Osteoblast (primary cell): ENCODE measurements around the gene HOXA11. TPM values are rescaled to one million over a fixed set of nuclear protein-coding genes. Genes with fewer than 3 reads are reported as not detected.

ENCODE experiments used
- DNase-seq: peaks from one replicate; pipeline ENCODE4 v3.0.0; 2011; ENCODE audit warnings: low spot score, mixed read lengths; ENCODE audit not compliant: insufficient read length; ENCODE audit errors: missing footprints
- H2AFZ ChIP-seq: 2 replicates; pipeline ENCODE4 v1.6.0; 2011; ENCODE audit warnings: mild to moderate bottlenecking, low read length
- H3K27ac ChIP-seq: 2 replicates; pipeline ENCODE4 v1.5.1; 2011; ENCODE audit warnings: mild to moderate bottlenecking, low read depth, low read length, moderate library complexity
- H3K27me3 ChIP-seq: 2 replicates; pipeline ENCODE4 v1.6.0; 2012; ENCODE audit warnings: mild to moderate bottlenecking, control low read depth, inconsistent platforms, low read length, moderate library complexity; ENCODE audit not compliant: insufficient read depth
- H3K36me3 ChIP-seq: 2 replicates; pipeline ENCODE4 v1.5.1; 2011; ENCODE audit warnings: mild to moderate bottlenecking, low read length, control low read depth, moderate library complexity; ENCODE audit not compliant: insufficient read depth
- H3K4me1 ChIP-seq: 2 replicates; pipeline ENCODE4 v1.5.1; 2011; ENCODE audit warnings: mild to moderate bottlenecking, low read length, control low read depth, moderate library complexity; ENCODE audit not compliant: insufficient read depth
- H3K4me2 ChIP-seq: 2 replicates; pipeline ENCODE4 v1.6.0; 2011; ENCODE audit warnings: mild to moderate bottlenecking, low read length; ENCODE audit not compliant: insufficient read depth
- H3K4me3 ChIP-seq: fragments of 200-600 bp; sonication (generic); 3 replicates; pipeline ENCODE4 v1.5.1; 2012; ENCODE audit warnings: mild to moderate bottlenecking, low read length, inconsistent platforms; ENCODE audit not compliant: insufficient read depth
- H3K79me2 ChIP-seq: 2 replicates; pipeline ENCODE4 v1.6.0; 2012; ENCODE audit warnings: mild to moderate bottlenecking, low read length, control low read depth, inconsistent platforms; ENCODE audit not compliant: insufficient read depth
- H3K9me3 ChIP-seq: 2 replicates; pipeline ENCODE4 v1.5.1; 2011; ENCODE audit warnings: low read depth, low read length, control low read depth
- H4K20me1 ChIP-seq: 2 replicates; pipeline ENCODE4 v1.6.0; 2012; ENCODE audit warnings: mild to moderate bottlenecking, low read length, control low read depth; ENCODE audit not compliant: insufficient read depth
- CTCF ChIP-seq: IDR thresholded peaks from 2 replicates; pipeline ENCODE4 v1.5.1; 2011; ENCODE audit warnings: mild to moderate bottlenecking, low read depth, low read length, moderate library complexity; ENCODE audit errors: extremely low read depth
- total RNA-seq: library from RNA; depleted of rRNA; stranded (reverse); fragments of >200 nt; gene quantifications from 2 replicates; pipeline ENCODE4 v1.2.3, GENCODE V29; 2012

The HOXA11 gene
- total RNA-seq, 1 donor: 15.2 TPM

GRCh38 chr7:27148031-27148755, 36.8 kb downstream of the HOXA11 start:
- Histone ChIP-seq H2AFZ (peak overlapping the region; percentile 77), H3K4me3 (peak overlapping the region; percentile 93), H3K4me1 (peaks cover 44% of the 10 kb centered on the region), H3K79me2 (peaks cover 96% of the 10 kb centered on the region), H3K27me3 (no peaks in the 10 kb centered on the region), H3K9me3 (no peaks in the 10 kb centered on the region), H3K27ac (peak overlapping the region; percentile 88), H4K20me1 (peaks cover 13% of the 10 kb centered on the region), H3K4me2 (peak overlapping the region; percentile 99), H3K36me3 (peaks cover 35% of the 10 kb centered on the region)
- no peak for TF ChIP-seq CTCF
- peak; percentile 92 for DNase-seq

- Histone ChIP-seq H3K4me3 (peak within 1 kb of the TSS; percentile 93), H2AFZ (peak within 1 kb of the TSS; percentile 81), H3K4me2 (peak within 1 kb of the TSS; percentile 99), H3K27ac (peak within 1 kb of the TSS; percentile 88), H4K20me1 (peaks cover 13% of the 10 kb centered on the region), H3K4me1 (peaks cover 37% of the 10 kb centered on the region), H3K79me2 (peaks cover 98% of the 10 kb centered on the region), H3K27me3 (no peaks in the 10 kb centered on the region), H3K9me3 (no peaks in the 10 kb centered on the region), H3K36me3 (peaks cover 38% of the 10 kb centered on the region)
- DNase-seq: peak; percentile 93
- TF ChIP-seq CTCF: no peak
Observed at GRCh38 chr7:27147199-27148030, 37.6 kb downstream of the HOXA11 start, which contains the start of gene HOXA6. Gene HOXA6 (minus strand): TSS chr7:27147774. CDS start chr7:27147749, 25 bp downstream.

- TF ChIP-seq CTCF: no peak
- Histone ChIP-seq H3K4me2 (peak overlapping the region; percentile 99), H2AFZ (no peak overlapping the region), H3K79me2 (peaks cover 99% of the 10 kb centered on the region), H3K4me3 (peak overlapping the region; percentile 93), H4K20me1 (peaks cover 13% of the 10 kb centered on the region), H3K4me1 (peaks cover 35% of the 10 kb centered on the region), H3K27me3 (no peaks in the 10 kb centered on the region), H3K36me3 (peaks cover 39% of the 10 kb centered on the region), H3K27ac (peak overlapping the region; percentile 88), H3K9me3 (no peaks in the 10 kb centered on the region)
- peak; percentile 76 for DNase-seq
Observed at GRCh38 chr7:27146491-27147198, 38.4 kb downstream of the HOXA11 start.
